GM23338 (cell line): ENCODE results near the gene BCAM. TPM values are rescaled to one million over a fixed set of nuclear protein-coding genes. Genes with fewer than 3 reads are reported as not detected.
A peak's percentile ranks its signal among the peaks of the same experiment; 100 is the strongest.

Experiments
- ATAC-seq: fragments of 200-7000 bp; cut with Tn5 transposase; 3 replicates; pipeline ENCODE4 v1.9.1; 2020
- DNase-seq: peaks from one replicate; pipeline ENCODE4 v3.0.0-alpha.2; 2015; ENCODE audit warnings: low spot score
- H2AFZ ChIP-seq: fragments of 200-600 bp; sonication (generic); 2 replicates; pipeline ENCODE4 v1.8.0; 2016; ENCODE audit warnings: antibody characterized with exemption, mild to moderate bottlenecking, moderate library complexity
- H3F3A ChIP-seq: fragments of 200-600 bp; sonication (generic); replicated peaks from 2 replicates; pipeline ENCODE4 v1.8.0; 2017; ENCODE audit warnings: antibody characterized with exemption, mixed run types, low read depth
- H3K27ac ChIP-seq: fragments of 200-600 bp; sonication (generic); 2 replicates; pipeline ENCODE4 v1.6.1; 2016; ENCODE audit warnings: low read depth
- H3K27me3 ChIP-seq: fragments of 200-600 bp; sonication (generic); 2 replicates; pipeline ENCODE4 v1.8.0; 2016; ENCODE audit warnings: mild to moderate bottlenecking, mixed run types, moderate library complexity; ENCODE audit not compliant: insufficient read depth
- H3K36me3 ChIP-seq: fragments of 200-600 bp; sonication (generic); 2 replicates; pipeline ENCODE4 v1.8.0; 2016; ENCODE audit warnings: mild to moderate bottlenecking; ENCODE audit not compliant: insufficient read depth
- H3K4me1 ChIP-seq: fragments of 200-600 bp; sonication (generic); 2 replicates; pipeline ENCODE4 v1.8.0; 2016; ENCODE audit warnings: mild to moderate bottlenecking, moderate library complexity; ENCODE audit not compliant: insufficient read depth
- H3K4me2 ChIP-seq: fragments of 200-600 bp; sonication (generic); 2 replicates; pipeline ENCODE4 v1.7.1; 2017; ENCODE audit warnings: mixed run types
- H3K4me3 ChIP-seq: fragments of 200-600 bp; sonication (generic); 2 replicates; pipeline ENCODE4 v1.6.1; 2016; ENCODE audit warnings: mixed run types
- H3K79me2 ChIP-seq: fragments of 200-600 bp; sonication (generic); replicated peaks from 2 replicates; pipeline ENCODE4 v1.8.0; 2017; ENCODE audit warnings: mild to moderate bottlenecking; ENCODE audit not compliant: insufficient read depth
- H3K9me2 ChIP-seq: fragments of 200-600 bp; sonication (generic); 2 replicates; pipeline ENCODE4 v1.8.0; 2017; ENCODE audit not compliant: insufficient read depth
- H4K20me1 ChIP-seq: fragments of 200-600 bp; sonication (generic); replicated peaks from 2 replicates; pipeline ENCODE4 v1.8.0; 2017; ENCODE audit warnings: mild to moderate bottlenecking; ENCODE audit not compliant: insufficient read depth
- H3K27ac Mint-ChIP-seq: 2 replicates; pipeline ENCODE4 v1.8.0; 2020; ENCODE audit warnings: inconsistent platforms, mild to moderate bottlenecking, moderate library complexity, mixed read lengths
- H3K27me3 Mint-ChIP-seq: 3 replicates; pipeline ENCODE4 v1.8.0; 2022; ENCODE audit warnings: low read depth, mild to moderate bottlenecking, moderate library complexity, mixed read lengths, inconsistent platforms; ENCODE audit not compliant: insufficient read depth, poor library complexity
- H3K36me3 Mint-ChIP-seq: 3 replicates; pipeline ENCODE4 v1.8.0; 2021; ENCODE audit warnings: low read depth, mild to moderate bottlenecking, inconsistent platforms, moderate library complexity, mixed read lengths
- H3K4me1 Mint-ChIP-seq: 3 replicates; pipeline ENCODE4 v1.8.0; 2020; ENCODE audit warnings: mild to moderate bottlenecking, inconsistent platforms, mixed read lengths
- H3K4me3 Mint-ChIP-seq: 3 replicates; pipeline ENCODE4 v1.8.0; 2021; ENCODE audit warnings: moderate library complexity, mild to moderate bottlenecking, inconsistent platforms, mixed read lengths
- H3K9me3 Mint-ChIP-seq: 3 replicates; pipeline ENCODE4 v1.8.0; 2020; ENCODE audit warnings: moderate library complexity, mild to moderate bottlenecking, inconsistent platforms, mixed read lengths
- CREB1 ChIP-seq: fragments of 250-450 bp; sonication (Bioruptor Pico); IDR thresholded peaks from 2 replicates; pipeline ENCODE4 v1.5.0; 2020; ENCODE audit warnings: low read depth, mild to moderate bottlenecking, moderate library complexity
- EZH2 ChIP-seq: fragments of 200-600 bp; sonication (generic); IDR thresholded peaks from one replicate; pipeline ENCODE4 v1.8.0; 2017; ENCODE audit warnings: antibody characterized with exemption, mild to moderate bottlenecking, low read depth; ENCODE audit not compliant: unreplicated experiment
- EZH2phosphoT487 ChIP-seq: fragments of 200-600 bp; sonication (generic); IDR thresholded peaks from one replicate; pipeline ENCODE4 v1.8.1; 2018; ENCODE audit warnings: antibody characterized with exemption; ENCODE audit not compliant: unreplicated experiment
- JUNB ChIP-seq: IDR thresholded peaks from one replicate; pipeline ENCODE4 v1.6.1; 2016; ENCODE audit warnings: antibody characterized with exemption; ENCODE audit not compliant: unreplicated experiment
- NANOG ChIP-seq: IDR thresholded peaks from 2 replicates; pipeline ENCODE4 v1.6.1; 2016; ENCODE audit warnings: antibody characterized with exemption, borderline replicate concordance
- STAT1 ChIP-seq: IDR thresholded peaks from one replicate; pipeline ENCODE4 v1.6.1; 2016; ENCODE audit warnings: antibody characterized with exemption; ENCODE audit not compliant: unreplicated experiment
- ZNF114 ChIP-seq: fragments of 250-450 bp; sonication (Bioruptor Pico); IDR thresholded peaks from 2 replicates; pipeline ENCODE4 v1.5.0; 2020; ENCODE audit warnings: mild to moderate bottlenecking, moderate library complexity
- ZNF331 ChIP-seq: fragments of 250-450 bp; sonication (Bioruptor Pico); IDR thresholded peaks from 2 replicates; pipeline ENCODE4 v1.5.0; 2020; ENCODE audit warnings: low read depth, mild to moderate bottlenecking, moderate library complexity
- polyA plus RNA-seq: library from polyadenylated mRNA; unstranded; fragments of >200 nt; fragmentation: Nextera tagmentation; extraction: Ambion mirVana; gene quantifications from 2 replicates; pipeline ENCODE4 v1.2.1, GENCODE V29; 2016
- total RNA-seq: library from RNA; depleted of rRNA; stranded (reverse); fragments of >200 nt; shearing (Covaris generic); gene quantifications from 2 replicates; pipeline ENCODE4 v1.2.3, GENCODE V29; 2014
- TF ChIP-seq, protein P1 (sequence below): fragments of 250-450 bp; sonication (Bioruptor Pico); IDR thresholded peaks from 2 replicates; pipeline ENCODE4 v1.5.0; 2020; ENCODE audit warnings: mild to moderate bottlenecking, moderate library complexity
- TF ChIP-seq, protein P2 (sequence below): IDR thresholded peaks from one replicate; pipeline ENCODE4 v1.6.1; 2018; ENCODE audit warnings: antibody characterized with exemption; ENCODE audit not compliant: unreplicated experiment
- TF ChIP-seq, protein P3 (sequence below): IDR thresholded peaks from 2 replicates; pipeline ENCODE4 v1.6.1; 2016; ENCODE audit warnings: antibody characterized with exemption
- TF ChIP-seq, protein P4 (sequence below), 2 experiments: fragments of 200-600 bp in 1 of 2; sonication (generic) in 1 of 2; conservative IDR thresholded peaks; 2 replicates each; pipeline versions ENCODE4 v1.5.1 to v1.6.1; 2016 to 2017; ENCODE audit warnings: antibody characterized with exemption in 2 of 2, low read depth in 2 of 2, mild to moderate bottlenecking in 2 of 2, moderate library complexity in 1 of 2

BCAM gene
- total and polyA plus RNA-seq, 2 experiments from 2014 or later = 33.3 to 100 TPM

DNA sequence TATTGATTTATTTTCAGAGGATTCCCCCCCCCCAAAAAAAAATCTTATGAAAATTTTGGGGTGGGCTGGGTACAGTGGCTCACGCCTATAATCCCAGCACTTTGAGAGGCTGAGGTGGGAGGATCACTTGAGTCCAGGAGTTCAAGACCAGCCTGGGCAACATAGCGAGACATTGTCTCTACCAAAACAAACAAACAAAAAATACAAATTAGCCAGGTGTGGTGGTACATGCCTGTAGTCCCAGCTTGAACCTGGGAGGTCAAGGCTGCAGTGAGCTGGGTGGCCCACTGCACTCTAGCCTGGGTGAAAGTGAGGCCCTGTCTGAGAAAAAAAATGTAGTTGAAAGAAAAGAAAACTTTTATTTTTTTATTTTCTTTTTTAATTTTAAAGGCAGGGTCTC, 55.1 kb downstream of the BCAM start (continued):
- TF ChIP-seq, protein P1, sequence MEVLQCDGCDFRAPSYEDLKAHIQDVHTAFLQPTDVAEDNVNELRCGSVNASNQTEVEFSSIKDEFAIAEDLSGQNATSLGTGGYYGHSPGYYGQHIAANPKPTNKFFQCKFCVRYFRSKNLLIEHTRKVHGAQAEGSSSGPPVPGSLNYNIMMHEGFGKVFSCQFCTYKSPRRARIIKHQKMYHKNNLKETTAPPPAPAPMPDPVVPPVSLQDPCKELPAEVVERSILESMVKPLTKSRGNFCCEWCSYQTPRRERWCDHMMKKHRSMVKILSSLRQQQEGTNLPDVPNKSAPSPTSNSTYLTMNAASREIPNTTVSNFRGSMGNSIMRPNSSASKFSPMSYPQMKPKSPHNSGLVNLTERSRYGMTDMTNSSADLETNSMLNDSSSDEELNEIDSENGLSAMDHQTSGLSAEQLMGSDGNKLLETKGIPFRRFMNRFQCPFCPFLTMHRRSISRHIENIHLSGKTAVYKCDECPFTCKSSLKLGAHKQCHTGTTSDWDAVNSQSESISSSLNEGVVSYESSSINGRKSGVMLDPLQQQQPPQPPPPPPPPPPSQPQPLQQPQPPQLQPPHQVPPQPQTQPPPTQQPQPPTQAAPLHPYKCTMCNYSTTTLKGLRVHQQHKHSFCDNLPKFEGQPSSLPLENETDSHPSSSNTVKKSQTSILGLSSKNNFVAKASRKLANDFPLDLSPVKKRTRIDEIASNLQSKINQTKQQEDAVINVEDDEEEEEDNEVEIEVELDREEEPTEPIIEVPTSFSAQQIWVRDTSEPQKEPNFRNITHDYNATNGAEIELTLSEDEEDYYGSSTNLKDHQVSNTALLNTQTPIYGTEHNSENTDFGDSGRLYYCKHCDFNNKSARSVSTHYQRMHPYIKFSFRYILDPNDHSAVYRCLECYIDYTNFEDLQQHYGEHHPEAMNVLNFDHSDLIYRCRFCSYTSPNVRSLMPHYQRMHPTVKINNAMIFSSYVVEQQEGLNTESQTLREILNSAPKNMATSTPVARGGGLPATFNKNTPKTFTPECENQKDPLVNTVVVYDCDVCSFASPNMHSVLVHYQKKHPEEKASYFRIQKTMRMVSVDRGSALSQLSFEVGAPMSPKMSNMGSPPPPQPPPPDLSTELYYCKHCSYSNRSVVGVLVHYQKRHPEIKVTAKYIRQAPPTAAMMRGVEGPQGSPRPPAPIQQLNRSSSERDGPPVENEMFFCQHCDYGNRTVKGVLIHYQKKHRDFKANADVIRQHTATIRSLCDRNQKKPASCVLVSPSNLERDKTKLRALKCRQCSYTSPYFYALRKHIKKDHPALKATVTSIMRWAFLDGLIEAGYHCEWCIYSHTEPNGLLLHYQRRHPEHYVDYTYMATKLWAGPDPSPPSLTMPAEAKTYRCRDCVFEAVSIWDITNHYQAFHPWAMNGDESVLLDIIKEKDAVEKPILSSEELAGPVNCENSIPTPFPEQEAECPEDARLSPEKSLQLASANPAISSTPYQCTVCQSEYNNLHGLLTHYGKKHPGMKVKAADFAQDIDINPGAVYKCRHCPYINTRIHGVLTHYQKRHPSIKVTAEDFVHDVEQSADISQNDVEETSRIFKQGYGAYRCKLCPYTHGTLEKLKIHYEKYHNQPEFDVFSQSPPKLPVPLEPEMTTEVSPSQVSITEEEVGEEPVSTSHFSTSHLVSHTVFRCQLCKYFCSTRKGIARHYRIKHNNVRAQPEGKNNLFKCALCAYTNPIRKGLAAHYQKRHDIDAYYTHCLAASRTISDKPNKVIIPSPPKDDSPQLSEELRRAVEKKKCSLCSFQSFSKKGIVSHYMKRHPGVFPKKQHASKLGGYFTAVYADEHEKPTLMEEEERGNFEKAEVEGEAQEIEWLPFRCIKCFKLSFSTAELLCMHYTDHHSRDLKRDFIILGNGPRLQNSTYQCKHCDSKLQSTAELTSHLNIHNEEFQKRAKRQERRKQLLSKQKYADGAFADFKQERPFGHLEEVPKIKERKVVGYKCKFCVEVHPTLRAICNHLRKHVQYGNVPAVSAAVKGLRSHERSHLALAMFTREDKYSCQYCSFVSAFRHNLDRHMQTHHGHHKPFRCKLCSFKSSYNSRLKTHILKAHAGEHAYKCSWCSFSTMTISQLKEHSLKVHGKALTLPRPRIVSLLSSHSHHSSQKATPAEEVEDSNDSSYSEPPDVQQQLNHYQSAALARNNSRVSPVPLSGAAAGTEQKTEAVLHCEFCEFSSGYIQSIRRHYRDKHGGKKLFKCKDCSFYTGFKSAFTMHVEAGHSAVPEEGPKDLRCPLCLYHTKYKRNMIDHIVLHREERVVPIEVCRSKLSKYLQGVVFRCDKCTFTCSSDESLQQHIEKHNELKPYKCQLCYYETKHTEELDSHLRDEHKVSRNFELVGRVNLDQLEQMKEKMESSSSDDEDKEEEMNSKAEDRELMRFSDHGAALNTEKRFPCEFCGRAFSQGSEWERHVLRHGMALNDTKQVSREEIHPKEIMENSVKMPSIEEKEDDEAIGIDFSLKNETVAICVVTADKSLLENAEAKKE = no peak
- TF ChIP-seq STAT1 = no peak

DNA sequence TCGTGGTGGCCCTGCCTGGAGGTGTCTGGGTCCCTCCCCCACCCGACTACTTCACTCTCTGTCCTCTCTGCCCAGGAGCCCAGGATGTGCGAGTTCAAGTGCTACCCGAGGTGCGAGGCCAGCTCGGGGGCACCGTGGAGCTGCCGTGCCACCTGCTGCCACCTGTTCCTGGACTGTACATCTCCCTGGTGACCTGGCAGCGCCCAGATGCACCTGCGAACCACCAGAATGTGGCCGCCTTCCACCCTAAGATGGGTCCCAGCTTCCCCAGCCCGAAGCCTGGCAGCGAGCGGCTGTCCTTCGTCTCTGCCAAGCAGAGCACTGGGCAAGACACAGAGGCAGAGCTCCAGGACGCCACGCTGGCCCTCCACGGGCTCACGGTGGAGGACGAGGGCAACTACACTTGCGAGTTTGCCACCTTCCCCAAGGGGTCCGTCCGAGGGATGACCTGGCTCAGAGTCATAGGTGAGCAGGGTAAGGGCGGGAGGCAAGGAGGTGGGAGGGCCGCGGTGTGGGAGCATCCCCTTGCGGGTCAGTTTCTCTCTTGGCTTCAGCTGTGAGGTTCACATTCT, 56.4 kb downstream of the BCAM start:
- H3K27ac Mint-ChIP-seq = 0 out of 2 replicates have a peak overlapping the region, but pooled peaks have one; percentile 68
- peaks cover 20% of the 10 kb centered on the region for H3K36me3 ChIP-seq
- TF ChIP-seq, protein P2, sequence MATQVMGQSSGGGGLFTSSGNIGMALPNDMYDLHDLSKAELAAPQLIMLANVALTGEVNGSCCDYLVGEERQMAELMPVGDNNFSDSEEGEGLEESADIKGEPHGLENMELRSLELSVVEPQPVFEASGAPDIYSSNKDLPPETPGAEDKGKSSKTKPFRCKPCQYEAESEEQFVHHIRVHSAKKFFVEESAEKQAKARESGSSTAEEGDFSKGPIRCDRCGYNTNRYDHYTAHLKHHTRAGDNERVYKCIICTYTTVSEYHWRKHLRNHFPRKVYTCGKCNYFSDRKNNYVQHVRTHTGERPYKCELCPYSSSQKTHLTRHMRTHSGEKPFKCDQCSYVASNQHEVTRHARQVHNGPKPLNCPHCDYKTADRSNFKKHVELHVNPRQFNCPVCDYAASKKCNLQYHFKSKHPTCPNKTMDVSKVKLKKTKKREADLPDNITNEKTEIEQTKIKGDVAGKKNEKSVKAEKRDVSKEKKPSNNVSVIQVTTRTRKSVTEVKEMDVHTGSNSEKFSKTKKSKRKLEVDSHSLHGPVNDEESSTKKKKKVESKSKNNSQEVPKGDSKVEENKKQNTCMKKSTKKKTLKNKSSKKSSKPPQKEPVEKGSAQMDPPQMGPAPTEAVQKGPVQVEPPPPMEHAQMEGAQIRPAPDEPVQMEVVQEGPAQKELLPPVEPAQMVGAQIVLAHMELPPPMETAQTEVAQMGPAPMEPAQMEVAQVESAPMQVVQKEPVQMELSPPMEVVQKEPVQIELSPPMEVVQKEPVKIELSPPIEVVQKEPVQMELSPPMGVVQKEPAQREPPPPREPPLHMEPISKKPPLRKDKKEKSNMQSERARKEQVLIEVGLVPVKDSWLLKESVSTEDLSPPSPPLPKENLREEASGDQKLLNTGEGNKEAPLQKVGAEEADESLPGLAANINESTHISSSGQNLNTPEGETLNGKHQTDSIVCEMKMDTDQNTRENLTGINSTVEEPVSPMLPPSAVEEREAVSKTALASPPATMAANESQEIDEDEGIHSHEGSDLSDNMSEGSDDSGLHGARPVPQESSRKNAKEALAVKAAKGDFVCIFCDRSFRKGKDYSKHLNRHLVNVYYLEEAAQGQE = no peak
- TF ChIP-seq, protein P3, sequence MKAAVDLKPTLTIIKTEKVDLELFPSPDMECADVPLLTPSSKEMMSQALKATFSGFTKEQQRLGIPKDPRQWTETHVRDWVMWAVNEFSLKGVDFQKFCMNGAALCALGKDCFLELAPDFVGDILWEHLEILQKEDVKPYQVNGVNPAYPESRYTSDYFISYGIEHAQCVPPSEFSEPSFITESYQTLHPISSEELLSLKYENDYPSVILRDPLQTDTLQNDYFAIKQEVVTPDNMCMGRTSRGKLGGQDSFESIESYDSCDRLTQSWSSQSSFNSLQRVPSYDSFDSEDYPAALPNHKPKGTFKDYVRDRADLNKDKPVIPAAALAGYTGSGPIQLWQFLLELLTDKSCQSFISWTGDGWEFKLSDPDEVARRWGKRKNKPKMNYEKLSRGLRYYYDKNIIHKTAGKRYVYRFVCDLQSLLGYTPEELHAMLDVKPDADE = no peak
- no peak for TF ChIP-seq CREB1 (CRISPR knock-in tag)
- TF ChIP-seq EZH2phosphoT487 = no peak
- TF ChIP-seq JUNB = no peak
- TF ChIP-seq ZNF331 (CRISPR knock-in tag) = no peak
- no peak for TF ChIP-seq STAT1
- TF ChIP-seq NANOG = no peak
- TF ChIP-seq EZH2 = no peak
- no peak for TF ChIP-seq ZNF114 (CRISPR knock-in tag)
- TF ChIP-seq, protein P4, sequence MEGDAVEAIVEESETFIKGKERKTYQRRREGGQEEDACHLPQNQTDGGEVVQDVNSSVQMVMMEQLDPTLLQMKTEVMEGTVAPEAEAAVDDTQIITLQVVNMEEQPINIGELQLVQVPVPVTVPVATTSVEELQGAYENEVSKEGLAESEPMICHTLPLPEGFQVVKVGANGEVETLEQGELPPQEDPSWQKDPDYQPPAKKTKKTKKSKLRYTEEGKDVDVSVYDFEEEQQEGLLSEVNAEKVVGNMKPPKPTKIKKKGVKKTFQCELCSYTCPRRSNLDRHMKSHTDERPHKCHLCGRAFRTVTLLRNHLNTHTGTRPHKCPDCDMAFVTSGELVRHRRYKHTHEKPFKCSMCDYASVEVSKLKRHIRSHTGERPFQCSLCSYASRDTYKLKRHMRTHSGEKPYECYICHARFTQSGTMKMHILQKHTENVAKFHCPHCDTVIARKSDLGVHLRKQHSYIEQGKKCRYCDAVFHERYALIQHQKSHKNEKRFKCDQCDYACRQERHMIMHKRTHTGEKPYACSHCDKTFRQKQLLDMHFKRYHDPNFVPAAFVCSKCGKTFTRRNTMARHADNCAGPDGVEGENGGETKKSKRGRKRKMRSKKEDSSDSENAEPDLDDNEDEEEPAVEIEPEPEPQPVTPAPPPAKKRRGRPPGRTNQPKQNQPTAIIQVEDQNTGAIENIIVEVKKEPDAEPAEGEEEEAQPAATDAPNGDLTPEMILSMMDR (conservative IDR thresholded peaks at IDR 0.05; ENCODE audit: low read depth in 2 of 2) = no peak

More for the DNA sequence above, 56.4 kb downstream of the BCAM start:
- no peaks in the 10 kb centered on the region for H3K27me3 ChIP-seq
- no peak overlapping the region for H3K27ac ChIP-seq
- ATAC-seq (no peak), DNase-seq (no peak)
- Mint-ChIP-seq H3K36me3 (peaks cover 66% of the 10 kb centered on the region), H3K4me3 (no peak overlapping the region; the same call in 2 of the 3 replicates), H3K4me1 (no peaks in the 10 kb centered on the region), H3K9me3 (no peaks in the 10 kb centered on the region; the same call in 2 of the 3 replicates), H3K27me3 (peaks cover 7% of the 10 kb centered on the region)
- 0 out of 2 replicates have a peak, but pooled peaks cover 2% of the 10 kb centered on the region for H3F3A ChIP-seq
- peaks cover 33% of the 10 kb centered on the region for H3K79me2 ChIP-seq
- H3K4me3 ChIP-seq = no peak overlapping the region
- H2AFZ ChIP-seq = no peak overlapping the region
- H3K4me2 ChIP-seq = no peak overlapping the region
- H4K20me1 ChIP-seq = peaks cover 35% of the 10 kb centered on the region
- H3K9me2 ChIP-seq = no peaks in the 10 kb centered on the region
- no peaks in the 10 kb centered on the region for H3K4me1 ChIP-seq
